ENCODE measurements around the gene UMODL1.

DNA sequence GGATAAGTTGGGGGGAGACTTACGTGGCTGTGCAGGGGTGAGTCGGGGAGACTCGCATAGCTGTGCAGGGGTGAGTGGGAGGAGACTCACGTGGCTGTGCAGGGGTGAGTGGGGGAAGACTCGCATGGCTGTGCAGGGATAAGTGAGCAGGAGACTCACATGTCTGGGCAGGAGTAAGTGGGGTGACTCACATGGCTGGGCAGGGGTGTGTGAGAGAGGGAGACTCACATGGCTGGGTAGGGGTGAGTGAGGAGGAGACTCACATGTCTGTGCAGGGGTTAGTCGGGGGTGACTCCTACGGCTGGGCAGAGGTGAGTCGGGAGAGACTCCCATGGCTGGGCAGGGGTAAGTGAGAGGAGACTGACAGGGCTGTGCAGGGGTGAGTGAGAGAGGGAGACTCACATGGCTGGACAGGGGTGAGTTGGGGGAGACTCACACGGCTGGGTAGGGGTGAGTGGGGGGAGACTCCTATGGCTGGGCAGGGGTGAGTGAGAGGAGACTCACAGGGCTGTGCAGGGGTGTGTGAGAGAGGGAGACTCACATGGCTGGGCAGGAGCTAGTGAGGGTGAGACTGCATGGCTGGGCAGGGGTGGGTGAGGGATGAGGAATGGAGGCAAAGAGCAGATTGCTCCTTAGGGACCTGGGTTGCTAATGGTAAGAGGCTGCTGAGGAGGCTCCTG, 91.9 kb downstream of the UMODL1 start:
- TF ChIP-seq, protein P1, sequence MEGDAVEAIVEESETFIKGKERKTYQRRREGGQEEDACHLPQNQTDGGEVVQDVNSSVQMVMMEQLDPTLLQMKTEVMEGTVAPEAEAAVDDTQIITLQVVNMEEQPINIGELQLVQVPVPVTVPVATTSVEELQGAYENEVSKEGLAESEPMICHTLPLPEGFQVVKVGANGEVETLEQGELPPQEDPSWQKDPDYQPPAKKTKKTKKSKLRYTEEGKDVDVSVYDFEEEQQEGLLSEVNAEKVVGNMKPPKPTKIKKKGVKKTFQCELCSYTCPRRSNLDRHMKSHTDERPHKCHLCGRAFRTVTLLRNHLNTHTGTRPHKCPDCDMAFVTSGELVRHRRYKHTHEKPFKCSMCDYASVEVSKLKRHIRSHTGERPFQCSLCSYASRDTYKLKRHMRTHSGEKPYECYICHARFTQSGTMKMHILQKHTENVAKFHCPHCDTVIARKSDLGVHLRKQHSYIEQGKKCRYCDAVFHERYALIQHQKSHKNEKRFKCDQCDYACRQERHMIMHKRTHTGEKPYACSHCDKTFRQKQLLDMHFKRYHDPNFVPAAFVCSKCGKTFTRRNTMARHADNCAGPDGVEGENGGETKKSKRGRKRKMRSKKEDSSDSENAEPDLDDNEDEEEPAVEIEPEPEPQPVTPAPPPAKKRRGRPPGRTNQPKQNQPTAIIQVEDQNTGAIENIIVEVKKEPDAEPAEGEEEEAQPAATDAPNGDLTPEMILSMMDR (conservative IDR thresholded peaks at IDR 0.05), result no peak
- no peak for TF ChIP-seq EZH2 (IDR thresholded peaks at IDR 0.05; ENCODE audit: low read depth)
